CD4-positive, alpha-beta T cell treated with Interleukin-4 for 4 hours (primary cell): ENCODE data around the gene TOGARAM2.

Source experiments
- DNase-seq: peaks from one replicate; pipeline ENCODE4 v3.0.0-alpha.2; 2020

TOGARAM2 gene

DNA sequence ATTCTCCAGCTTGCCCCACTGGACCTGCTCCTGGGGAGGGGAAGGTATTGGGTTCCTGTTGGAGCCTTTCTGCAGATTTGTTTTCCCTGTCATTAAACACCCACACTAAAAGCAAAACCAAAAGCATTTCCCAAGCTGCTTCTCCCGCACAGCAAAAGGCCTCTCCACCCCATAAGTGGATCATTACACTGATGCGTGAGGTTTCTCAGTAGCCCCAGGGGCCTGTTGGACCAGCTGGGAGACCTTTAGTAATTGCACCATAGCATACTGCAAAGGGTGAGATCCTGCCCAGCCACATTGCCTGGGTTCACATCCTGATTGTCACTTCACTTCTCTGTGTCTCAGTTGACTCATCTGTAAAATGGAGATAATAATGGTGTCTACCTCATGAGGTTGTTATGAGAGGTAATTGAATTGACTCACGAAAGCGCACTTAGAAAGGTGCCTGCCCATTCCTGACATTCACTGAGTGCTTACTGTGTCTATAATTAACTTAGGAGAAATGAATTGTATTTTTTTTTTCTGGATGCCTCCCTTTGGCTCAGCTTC lies 43.9 kb downstream of the TOGARAM2 start:
- DNase-seq, result no peak

DNA sequence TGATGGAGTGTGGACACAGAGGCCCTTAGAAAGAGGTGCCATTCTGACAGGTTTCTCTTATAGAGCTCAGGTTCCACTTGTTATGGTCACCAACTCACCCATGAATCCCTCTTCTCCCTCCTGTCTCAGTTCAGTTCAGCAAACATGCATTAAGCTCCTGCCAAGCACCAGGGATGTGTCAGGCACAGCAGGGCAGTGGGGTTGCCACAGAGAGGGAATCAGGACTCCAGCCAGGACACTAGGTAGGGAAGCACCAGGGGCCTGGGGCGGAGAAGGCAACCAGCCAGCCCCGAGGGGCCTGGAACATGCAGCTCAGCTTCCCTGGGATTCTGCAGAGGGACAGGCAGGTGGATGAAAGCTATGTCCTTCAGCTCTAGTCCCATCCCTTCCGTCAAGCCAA lies 44.6 kb downstream of the TOGARAM2 start:
- no peak for DNase-seq

DNA sequence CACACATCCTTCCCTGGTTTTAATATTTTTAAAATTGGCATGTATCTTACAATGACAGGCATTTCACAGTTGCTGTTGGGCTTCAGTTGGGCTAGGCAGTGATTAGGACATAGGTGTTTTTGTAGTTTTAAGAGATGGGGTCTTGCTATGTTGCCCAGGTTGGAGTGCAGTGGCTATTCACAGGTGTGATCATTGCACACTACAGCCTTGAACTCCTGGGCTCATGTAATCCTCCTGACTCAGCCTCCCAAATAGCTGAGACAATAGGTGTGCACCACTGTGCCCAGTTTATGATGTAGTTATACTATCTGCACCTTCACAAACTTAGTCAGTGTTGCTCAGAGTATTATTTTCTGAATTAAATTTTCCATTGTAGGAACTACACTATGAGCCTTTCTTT lies 49.9 kb downstream of the TOGARAM2 start:
- no peak for DNase-seq

DNA sequence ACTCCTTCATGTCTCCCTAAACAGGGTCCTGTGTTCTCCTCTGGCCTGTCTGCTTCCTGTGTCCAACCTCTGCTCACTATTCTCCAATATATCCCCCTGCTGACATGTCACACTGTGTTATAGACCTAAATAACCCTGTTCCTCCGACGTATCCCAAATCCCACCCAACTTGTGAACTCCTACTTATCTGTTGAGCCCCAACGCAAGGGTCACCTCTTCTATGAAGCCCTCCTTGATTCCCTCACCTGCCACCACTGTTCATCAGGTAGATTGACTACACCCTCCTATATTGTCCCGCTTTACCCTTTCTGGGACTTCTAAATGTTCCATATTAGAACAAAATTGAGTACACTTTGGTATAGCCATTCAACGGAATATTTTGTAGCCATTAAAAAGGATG lies 51.1 kb downstream of the TOGARAM2 start:
- DNase-seq, result no peak

DNA sequence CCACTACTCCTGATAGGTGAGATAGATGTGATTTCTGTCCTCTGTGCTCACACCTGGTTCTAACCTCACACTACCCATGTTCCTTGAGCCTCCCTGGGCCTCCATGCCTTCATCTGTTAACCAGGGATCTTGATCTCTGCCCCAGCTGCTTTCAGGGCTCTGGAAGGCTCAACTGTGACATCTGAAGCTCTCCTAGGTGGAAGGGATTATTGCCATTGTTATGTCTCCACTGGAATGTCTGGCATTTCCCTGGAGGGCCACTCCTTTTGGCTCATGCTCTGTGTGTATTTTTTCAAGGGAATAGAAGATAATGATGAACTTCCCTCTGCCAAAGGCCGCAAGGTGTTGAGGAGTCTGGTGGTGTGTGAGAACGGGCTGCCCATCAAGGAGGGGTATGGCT lies 52.1 kb downstream of the TOGARAM2 start:
- DNase-seq, result no peak

DNA sequence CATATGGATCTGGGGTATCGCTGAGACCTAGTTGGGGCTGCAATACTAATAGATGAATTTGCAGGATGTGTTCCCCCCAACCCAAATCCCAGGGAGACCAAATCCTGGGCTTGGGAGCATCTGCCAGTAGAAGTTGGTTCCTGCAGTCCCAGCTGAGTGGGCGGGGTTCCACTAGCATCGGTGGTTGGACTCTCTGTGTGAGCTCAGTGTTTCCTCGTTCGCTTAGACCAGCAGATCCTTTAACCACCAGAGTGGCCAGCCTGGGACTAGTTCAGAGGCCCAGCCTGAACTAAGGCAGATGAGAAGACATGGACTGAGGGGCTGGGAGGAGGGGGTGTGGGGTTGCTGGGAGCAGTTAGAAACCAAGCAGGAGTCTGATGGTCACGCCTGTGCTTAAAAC lies 52.6 kb downstream of the TOGARAM2 start:
- no peak for DNase-seq

DNA sequence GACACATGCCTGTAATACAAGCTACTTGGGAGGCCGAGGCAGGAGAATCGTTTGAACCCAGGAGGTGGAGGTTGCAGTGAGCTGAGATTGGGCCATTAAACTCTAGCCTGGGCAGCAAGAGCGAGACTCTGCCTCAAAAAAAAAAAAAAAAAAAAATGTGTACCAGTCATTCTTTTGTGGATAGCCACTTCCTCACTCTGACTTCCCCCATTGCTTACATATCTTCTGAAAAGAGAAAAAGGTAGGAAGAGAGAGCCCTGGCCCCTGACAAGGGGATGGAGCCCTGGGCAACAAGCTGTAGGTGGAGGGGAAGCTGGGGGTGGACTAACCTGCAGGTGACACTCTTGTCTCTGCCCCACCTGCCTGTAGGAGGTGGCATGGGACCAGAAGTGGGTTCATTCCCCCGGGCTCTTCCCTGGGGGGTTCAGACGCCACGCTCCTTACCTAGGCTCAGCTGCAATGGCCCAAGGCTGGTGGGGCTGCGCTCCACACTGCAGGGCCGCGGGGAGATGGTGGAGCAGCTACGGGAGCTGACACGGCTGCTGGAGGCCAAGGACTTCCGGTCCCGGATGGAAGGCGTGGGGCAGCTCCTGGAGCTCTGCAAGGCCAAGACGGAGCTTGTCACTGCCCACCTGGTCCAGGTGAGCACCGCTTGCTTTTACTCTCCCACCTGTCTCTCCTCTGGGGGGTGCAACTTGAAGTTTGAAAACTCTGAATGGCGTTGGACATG lies 54.1 kb downstream of the TOGARAM2 start:
- no peak for DNase-seq

DNA sequence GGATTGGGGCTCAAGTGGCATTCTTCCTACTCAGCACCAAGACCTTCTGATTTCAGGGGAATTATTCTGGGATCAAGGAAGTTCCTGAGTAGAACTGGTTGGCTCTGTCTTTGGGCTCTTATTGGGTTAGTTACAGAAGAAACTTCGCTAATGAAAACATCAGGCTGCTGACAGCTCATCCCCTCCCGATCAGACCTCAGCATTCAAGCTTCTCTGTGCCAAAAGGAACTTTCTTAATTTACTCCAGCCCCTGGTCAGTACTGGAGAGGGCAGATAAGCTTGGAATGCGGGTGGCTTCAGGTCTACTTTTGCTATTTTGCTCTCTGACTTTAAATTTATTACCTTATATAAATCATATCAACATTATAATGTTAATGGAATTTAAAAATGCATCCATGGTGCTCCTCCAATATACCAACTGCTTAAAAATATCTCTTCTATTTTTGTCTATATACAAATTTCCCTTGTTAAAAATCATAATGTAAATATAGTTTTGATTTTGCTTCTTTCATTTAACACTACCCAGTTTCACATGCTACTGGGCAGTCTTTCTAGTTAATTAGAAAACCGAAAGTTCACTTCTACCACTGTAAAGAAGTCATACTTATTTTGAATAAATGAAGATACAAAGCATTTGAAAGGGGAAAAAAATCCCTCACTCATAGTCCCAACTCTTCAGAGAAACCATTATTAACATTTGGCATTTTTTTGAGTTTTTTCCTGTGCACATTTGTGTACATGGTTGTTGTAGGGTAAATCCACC lies 58.8 kb downstream of the TOGARAM2 start:
- DNase-seq, result no peak

DNA sequence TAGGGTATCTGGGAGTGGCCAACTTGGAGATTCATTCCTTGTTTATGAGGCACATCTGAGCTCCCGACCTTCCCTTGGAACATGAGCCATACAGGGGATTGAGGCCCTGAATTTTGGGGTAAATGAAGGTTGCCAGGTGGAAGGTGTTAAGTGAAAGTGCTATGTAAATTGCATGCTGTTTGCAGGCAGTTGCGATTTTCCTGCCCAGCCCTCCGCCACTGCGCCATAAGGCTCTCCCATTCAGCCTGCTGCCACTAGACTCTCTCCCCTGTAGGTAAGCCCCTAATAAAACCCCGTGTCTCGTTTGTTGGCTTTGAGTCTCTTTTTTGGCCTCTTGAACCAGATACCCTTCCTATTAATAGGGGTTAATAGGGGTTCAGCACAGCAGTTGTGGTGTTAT lies 59.5 kb downstream of the TOGARAM2 start:
- no peak for DNase-seq

DNA sequence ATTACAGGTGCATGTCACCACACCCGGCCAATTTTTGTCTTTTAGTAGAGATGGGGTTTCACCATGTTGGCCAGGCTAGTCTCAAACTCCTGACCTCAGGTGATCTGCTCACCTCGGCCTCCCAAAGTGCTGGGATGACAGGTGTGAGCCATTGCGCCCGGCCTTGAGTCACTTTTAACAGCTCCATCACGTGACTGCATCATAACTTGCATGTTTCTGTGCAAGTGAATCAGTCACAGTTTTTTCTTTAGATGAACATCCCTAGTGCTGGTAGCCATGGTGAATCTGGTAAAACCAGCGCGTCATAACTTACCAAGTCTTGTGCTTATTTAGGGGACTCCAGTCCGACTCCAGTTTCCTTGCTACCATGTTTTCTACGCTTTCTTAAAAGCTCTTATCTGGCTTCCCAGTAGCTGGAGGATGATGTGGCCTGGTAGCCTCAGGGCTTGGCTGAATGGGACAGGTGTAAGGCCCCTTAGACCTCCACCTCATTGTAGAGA lies 60.1 kb downstream of the TOGARAM2 start:
- DNase-seq, result no peak

DNA sequence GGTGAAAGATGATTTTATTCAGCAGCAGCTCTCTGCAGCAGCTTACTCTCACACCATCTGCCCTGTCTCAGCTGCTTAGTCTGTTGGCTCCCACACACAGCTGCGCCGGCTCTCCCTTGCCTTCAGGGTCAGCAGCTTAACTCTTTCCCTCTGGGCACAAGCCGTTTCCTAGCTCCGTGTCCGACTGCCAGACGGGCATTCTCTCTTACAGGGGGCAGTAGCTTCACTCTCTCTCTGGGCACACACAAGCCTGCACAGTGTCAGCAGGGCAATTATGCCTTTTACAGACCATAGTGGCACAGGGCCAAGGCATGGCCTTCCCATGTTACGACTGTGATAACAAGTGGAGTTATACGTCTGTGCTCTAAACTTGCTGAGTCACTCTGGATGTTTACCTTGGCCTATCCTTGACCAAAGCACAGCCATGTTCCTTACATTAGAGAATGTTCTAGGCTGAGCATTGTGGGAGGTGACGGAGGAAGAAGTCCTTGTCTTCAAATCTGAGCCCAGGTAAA lies 61.5 kb downstream of the TOGARAM2 start:
- no peak for DNase-seq

DNA sequence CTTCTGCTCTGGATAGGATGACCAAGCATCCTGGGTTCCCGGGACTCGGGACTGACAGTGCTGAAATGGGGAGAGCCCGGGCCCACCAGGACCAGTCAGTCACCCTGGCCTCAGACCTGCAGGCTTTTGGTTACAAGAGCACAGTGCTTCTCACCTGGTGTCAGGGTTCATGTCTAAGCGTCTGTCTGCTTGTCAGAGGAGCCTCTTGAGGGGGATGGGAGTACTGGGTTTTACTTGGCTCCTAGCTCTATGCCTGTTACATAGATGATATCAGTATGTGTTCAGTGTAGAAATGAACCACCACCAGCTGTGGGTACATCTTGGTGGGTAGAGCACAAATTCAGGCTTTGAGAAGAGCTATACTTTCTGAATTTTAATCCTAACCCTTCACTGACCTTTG lies 63.4 kb downstream of the TOGARAM2 start:
- no peak for DNase-seq

DNA sequence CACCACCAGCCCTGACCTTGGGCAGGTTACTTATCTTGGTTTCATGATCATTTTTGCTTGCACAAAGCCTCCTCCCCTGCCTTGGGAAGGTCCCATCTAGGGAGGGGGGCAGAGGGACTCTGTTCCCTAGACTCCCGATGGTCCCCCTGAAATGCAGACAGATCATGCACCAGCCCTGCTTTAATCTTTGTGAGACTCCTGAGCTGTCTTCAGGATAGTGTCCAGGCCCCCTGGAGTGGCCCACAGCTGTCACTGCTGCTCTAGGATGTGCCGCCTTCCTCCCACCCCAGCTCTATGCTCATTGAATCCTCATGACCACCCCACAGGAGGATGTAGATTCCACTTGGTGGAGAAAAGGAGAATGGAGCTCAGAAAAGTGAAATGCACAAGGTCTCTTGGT lies 65.2 kb downstream of the TOGARAM2 start:
- DNase-seq, result no peak

DNA sequence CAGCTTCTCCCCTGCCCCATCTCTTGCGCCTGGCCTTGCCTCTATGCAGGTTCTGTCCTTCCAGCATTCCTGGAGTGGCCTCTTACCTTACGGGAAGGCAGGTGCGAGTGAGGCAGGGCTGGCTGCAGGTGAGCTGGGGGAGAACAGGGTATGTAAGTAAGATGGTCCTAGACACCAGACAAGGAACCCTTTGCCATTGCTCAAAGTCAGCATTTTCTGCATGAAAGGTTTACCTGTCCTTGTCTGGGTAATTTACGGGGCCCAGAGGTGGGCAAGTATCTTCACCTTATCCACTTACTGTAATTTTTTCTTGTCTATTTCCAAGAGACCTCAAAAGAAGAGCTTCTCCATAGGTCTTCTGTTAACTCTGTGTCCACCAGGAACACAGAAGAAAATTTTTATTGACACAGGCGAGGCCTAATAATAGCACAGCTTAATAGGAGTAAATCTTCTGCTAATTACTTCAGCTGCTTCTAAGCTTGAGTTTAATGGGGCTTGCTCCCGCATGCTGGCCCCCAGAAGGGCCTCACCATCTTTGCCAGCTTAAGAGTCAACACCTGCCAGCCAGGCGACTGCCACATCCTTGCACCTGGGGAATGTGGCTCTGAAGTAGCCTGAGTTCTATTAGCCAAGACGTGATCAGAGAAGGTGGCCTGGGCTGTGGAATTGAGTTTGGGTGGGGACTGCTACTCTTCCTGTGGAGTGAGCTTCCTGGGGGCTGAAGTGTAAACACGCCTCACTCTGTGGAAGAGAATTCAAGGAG lies 66.2 kb downstream of the TOGARAM2 start:
- no peak for DNase-seq

DNA sequence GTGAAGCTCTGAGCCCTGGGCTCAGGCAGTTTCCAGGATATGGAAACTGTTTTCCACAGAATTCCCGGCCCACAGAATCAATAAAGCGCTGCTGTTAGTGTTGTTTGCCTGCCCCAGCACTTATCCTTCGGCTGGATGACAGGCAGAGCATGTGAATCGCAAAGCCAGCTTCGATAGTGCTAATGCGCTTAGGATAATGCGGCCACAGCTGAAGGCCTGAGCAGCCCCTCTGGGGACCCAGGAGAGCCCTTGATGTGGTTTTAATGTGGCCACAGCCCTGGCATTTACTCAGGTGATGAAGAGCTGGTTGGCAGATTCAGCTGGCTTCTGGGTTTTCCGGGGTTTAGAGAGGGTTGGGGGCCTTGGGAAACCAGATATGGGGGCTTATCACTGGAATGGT lies 69.5 kb downstream of the TOGARAM2 start:
- no peak for DNase-seq

DNA sequence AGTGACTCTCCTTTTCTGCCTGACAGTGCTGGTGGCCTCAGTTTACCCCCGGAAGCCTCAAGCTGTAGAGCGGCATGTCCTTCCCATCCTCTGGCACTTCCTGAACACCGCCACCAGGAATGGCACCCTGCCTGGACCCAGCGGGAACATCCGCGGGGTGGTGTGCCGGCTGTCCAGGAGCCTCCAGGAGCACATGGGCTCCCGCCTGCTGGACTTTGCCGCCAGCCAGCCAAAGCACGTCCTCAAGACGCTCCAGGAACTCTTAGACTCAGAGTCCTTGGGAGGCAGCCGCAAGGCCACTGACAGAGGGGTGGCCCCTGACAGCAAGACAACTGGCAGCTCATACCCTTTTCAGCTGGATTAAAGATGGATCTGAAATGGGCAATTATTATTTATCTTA lies 70.6 kb downstream of the TOGARAM2 start:
- no peak for DNase-seq

DNA sequence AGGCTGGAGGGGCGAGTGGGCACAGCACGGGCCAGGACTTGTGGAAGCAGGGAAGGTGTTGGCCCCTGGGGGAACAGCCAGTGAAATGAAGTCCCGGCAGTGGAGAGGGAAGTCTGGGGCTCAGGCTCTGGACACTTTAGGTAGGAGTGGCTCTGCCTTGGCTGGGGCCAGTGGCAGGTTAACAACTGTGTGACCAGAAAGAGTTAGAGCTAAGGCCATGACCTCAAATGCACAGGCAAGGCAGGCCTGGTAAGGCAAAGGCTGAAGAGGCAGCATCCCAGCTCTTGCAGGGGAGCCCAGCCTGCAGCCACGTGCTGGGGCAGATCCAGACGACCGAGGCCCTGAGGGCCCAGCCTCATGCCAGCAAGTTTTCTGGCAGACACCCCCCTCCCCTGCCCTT lies 71.7 kb downstream of the TOGARAM2 start:
- no peak for DNase-seq

DNA sequence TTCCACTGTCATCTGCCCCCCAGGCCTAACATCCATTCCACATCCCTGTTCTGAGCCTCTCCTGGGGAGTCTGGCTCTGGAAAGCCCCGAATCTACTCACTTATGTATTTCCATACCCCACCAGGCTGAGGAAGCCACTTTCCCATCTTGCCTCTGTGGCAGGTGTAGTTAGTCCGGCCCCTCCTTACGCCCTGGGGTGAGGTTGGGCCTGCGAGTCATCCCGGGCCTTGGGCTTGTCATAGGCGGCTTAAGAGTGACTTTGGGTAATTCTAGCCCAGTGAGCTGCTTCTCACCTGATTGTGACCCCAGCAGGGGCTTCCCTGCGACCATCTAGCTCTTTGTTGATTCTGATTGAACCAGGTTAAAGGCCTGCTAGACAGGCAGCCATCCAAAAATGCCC lies 72.1 kb downstream of the TOGARAM2 start:
- no peak for DNase-seq

DNA sequence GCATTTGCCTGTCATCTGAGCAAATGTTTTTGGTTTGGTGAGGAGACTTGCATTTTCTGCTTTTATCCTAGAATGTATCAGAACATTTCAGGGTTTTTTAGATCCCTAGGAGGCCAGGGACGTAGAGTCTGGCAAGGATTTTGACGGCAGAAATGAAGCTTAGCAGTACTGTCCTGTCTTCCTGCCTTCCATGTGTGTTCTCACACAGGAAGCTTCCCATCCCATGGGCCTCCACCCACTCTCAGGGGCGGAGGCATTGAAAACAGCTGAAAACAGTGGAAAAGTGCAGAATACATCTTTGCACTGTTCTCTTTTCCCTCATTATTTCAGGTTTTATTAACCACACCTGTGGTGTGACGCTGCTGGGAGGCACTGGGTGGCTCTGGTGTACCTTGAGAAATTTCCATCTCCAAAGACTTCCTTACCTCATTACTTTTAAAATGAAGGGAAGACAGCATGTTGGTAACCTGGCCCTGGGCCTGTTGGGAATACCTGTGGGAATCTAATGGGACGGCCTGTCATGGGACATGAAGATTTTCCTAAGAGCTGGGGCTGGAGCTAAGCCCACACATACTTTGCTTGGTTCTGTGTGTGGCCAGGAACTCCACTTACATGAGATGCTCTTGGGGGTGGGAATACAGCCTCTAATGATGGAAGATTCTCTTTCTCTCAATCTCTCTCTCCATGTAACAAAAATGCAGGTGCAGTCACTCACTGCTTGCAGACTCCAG lies 72.7 kb downstream of the TOGARAM2 start:
- no peak for DNase-seq

DNA sequence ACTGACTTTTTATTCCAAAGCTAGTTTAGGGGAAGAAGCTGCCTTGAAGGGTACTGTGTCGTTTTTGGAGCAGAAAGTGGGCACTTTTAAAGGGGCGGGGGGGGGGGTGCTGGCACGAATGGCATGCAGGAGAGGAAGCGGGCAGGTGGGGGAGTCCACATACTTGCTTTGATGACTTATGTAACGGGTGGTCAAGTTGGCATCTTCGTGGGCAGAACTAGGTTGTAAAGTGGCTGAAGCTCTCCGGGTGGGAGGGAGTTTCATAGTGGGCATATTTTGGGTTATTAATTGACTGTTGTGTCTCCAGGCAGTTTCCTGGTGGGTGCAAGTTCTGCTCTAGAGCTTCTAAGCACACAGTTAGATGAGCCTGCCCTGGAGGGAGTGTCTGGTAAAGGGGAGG lies 73.3 kb downstream of the TOGARAM2 start:
- DNase-seq, result no peak

DNA sequence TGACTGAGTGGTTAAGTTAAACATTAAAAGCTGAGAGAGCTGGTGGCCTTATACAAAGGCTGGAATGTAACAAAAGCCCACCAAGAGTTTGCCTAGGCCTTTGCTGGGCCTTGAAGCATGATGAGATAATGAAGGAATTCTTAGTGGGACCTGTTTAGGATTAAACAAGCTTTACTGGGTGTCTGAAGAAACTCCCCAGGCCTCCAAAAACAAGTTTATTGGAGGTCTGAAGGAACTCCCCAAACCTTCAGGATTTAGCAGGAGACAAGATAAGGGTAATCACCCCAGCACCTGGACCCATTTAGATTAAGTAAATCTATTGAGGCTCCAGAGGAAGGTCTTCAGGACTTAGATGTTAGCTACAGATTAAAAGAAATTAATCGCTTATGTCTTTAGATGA lies 74.5 kb downstream of the TOGARAM2 start:
- no peak for DNase-seq

DNA sequence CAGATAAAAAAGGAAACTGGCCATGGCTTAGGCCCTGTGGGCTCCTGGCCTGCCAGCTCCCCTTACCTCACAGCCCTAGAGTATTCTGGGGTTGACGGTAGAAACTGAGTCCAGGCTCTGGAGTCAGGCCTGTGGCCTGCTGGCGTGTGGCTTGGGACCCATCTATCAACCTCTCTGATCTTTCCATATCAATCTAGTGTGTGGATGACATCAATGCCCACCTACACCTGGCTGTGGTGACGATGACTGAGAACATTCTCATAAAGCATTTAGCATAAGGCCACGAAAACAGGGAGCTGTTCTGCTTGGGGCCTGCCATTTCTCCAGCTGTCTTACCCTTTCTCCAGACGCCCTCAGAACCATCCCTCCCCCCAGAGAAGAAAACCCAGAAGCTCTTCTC lies 75.4 kb downstream of the TOGARAM2 start:
- DNase-seq, result no peak

DNA sequence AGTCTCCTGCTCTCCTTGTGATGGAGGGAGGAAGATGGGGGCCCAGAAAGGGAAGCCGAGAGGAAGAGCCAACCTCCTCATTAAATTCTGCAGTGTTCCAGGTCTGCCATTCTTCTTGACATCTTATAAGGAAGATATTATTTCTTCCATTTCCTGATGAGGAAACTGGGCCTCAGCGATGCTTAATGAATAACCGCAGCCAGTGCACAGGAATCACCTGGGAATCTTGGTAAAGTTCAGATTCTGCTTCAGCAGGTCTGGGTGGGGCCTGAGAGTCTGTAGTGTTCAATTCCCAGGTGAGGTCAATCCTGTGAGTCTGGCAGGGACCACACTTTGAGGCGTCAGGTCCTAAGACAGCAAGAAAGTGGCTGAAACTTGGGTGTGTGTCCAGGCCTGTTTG lies 75.9 kb downstream of the TOGARAM2 start:
- DNase-seq, result no peak
